Neural cell (in vitro differentiated cells): Measurements from ENCODE around the gene CASTOR1.

Experiments used
- CTCF ChIP-seq: fragments of 450-650 bp; IDR thresholded peaks from 2 replicates; pipeline ENCODE4 v1.5.1; 2014; ENCODE audit warnings: antibody characterized with exemption, mild to moderate bottlenecking, moderate library complexity; ENCODE audit not compliant: poor library complexity, severe bottlenecking
- EZH2 ChIP-seq: fragments of 200-600, 300-800 bp; shearing (Covaris generic), sonication (generic); IDR thresholded peaks from 2 replicates; pipeline ENCODE4 v1.6.1; 2014; ENCODE audit warnings: antibody characterized with exemption, low read length, borderline replicate concordance, mild to moderate bottlenecking; ENCODE audit not compliant: insufficient read depth, poor library complexity, severe bottlenecking
- REST ChIP-seq: IDR thresholded peaks from 2 replicates; pipeline ENCODE4 v1.6.1; 2012; ENCODE audit warnings: borderline replicate concordance
- TAF1 ChIP-seq: IDR thresholded peaks from 2 replicates; pipeline ENCODE4 v1.6.1; 2012; ENCODE audit warnings: low read depth

GRCh38 chr22:30247561-30247960 is 41.7 kb downstream of the CASTOR1 start:
- no peak for TF ChIP-seq TAF1
- no peak for TF ChIP-seq EZH2
- no peak for TF ChIP-seq REST
- no peak for TF ChIP-seq CTCF
